Psoas muscle (tissue), 8 donors: Measurements from ENCODE around the gene TNC. TPM values are rescaled to one million over a fixed set of nuclear protein-coding genes. Genes with fewer than 3 reads are reported as not detected.

ENCODE experiments used
- ATAC-seq, 4 donors: fragments of 200-7000 bp; cut with Tn5 transposase; one replicate each; pipeline ENCODE4 v1.9.1; 2020; ENCODE audit warnings: moderate library complexity in 3 of 4, mild to moderate bottlenecking in 2 of 4
- DNase-seq, 2 donors: peaks; one replicate each; pipeline ENCODE4 v3.0.0-alpha.2; 2020
- H3K27ac ChIP-seq: fragments of 200-600 bp; one replicate; pipeline ENCODE4 v1.8.0; 2022
- H3K27me3 ChIP-seq, 3 donors: fragments of 200-600 bp in 1 of 3; one replicate each; pipeline versions ENCODE4 v1.6.1 to v1.8.0; 2013 to 2022; ENCODE audit warnings: low read length in 2 of 3, mild to moderate bottlenecking in 2 of 3, moderate library complexity in 1 of 3; ENCODE audit not compliant: insufficient read depth in 3 of 3
- H3K36me3 ChIP-seq, 2 donors: fragments of 200-600 bp in 1 of 2; one replicate each; pipeline versions ENCODE4 v1.6.1 to v1.8.0; 2013 to 2022; ENCODE audit warnings: low read depth in 1 of 2, mild to moderate bottlenecking in 1 of 2, moderate library complexity in 1 of 2; ENCODE audit not compliant: insufficient read depth in 1 of 2
- H3K4me1 ChIP-seq: fragments of 200-600 bp; one replicate; pipeline ENCODE4 v1.8.0; 2022
- H3K4me3 ChIP-seq: fragments of 200-600 bp; one replicate; pipeline ENCODE4 v1.8.0; 2022; ENCODE audit warnings: mild to moderate bottlenecking
- H3K9me3 ChIP-seq: fragments of 200-600 bp; one replicate; pipeline ENCODE4 v1.8.0; 2022
- WGBS, 3 donors: extraction: QIAGEN DNeasy Blood & Tissue Kit; methylation state at CpG; one replicate each; pipeline versions ENCODE4 v1.1.6 to v1.1.7; 2013; 5-methylcytosine and 5-hydroxymethylcytosine counted together
- intact Hi-C, 2 donors: fragments of 100-400 bp; cut with DNase I; formaldehyde crosslinking; loops; one replicate each; pipeline versions ENCODE4 v1.11.0 to v1.14.2; 2022
- polyA plus RNA-seq, 3 donors: library from polyadenylated mRNA; stranded (reverse); fragments of 200-250 nt; gene quantifications; one replicate each; pipeline ENCODE4 v1.2.3, GENCODE V29; 2013
- total RNA-seq, 4 donors: library from RNA; stranded (reverse); fragmentation: NEBNext Ultra II Directional in 2 of 4; extraction: Animal tissue kit (Norgen Biotek cat#: 25700) in 2 of 4; gene quantifications; one replicate each; pipeline versions ENCODE4 v1.2.1 to v1.2.4, GENCODE V29; 2021 to 2023
- TF ChIP-seq, protein P1 (sequence below): fragments of 200-600 bp; IDR thresholded peaks from one replicate; pipeline ENCODE4 v1.8.0; 2022; ENCODE audit warnings: antibody characterized with exemption
- donor health status: healthy with polysubstance abuse.
- donor health status: DM: no; HTN: no; CAD: no; lungs with moderate emphysema.
- donor health status: Bipolar disorder and iron deficiency.
- donor health status: healthy.
- donor health status: DM: yes; HTN: yes; CAD: no.
- donor health status: DM: no; HTN: no; CAD: no.
- donor health status: DM: no; HTN: no; CAD: no.
- donor health status: DM: yes; HTN: yes; CAD: no.

TNC gene
- total and polyA plus RNA-seq, 7 donors: 1.0 to 94.7 (median 2.8) TPM

DNA sequence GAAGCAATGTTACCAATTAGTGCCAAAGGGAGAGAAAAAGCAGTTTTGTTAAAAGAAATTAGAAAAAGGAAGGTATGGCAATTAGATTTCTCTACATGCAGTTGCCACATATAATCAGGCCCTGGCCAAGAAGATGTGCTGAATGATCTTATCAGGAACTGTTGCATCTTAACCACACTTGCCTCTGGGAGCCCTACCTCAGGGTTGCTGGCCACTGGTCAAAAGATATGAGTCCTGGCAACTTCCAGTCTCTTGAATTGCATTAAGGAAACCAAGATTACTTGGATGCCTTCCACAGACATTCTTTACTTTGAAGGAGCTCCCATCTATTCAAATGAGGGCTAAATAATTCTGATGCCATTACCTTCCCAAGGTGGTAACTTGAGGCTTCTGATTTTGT is 60.4 kb downstream of the TNC start:
- no peak for ATAC-seq
- TF ChIP-seq, protein P1, sequence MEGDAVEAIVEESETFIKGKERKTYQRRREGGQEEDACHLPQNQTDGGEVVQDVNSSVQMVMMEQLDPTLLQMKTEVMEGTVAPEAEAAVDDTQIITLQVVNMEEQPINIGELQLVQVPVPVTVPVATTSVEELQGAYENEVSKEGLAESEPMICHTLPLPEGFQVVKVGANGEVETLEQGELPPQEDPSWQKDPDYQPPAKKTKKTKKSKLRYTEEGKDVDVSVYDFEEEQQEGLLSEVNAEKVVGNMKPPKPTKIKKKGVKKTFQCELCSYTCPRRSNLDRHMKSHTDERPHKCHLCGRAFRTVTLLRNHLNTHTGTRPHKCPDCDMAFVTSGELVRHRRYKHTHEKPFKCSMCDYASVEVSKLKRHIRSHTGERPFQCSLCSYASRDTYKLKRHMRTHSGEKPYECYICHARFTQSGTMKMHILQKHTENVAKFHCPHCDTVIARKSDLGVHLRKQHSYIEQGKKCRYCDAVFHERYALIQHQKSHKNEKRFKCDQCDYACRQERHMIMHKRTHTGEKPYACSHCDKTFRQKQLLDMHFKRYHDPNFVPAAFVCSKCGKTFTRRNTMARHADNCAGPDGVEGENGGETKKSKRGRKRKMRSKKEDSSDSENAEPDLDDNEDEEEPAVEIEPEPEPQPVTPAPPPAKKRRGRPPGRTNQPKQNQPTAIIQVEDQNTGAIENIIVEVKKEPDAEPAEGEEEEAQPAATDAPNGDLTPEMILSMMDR: no peak

DNA sequence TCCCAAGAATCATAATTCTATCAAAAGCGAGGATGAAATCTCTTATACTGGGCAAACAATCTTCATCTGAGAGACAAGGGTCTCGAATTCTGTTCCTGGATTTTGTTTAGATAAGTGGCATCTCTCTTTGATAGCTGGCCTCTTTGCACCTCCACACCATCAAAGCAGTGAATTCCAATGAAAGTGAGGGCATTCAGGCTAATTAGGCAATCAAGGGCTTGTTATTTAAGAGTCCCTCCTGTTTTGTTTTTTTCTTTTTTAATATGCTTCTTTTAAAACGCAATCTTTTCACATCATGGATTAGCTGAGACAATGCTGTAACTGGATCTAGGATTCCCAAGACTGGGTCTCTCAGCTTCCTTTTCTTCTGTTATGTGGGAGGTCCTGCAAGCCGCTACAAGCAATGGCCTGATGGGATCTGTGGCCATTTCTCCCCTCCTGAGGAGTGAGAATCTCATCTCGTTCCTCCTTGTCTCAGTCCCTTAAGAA is 67.9 kb downstream of the TNC start:
- WGBS, 3 donors: 75 to 83% (median 80%) methylated on average over 5 of the region's 5 CpGs
- no peak for ATAC-seq
- no peak overlapping the region for H3K27ac ChIP-seq
- intact Hi-C loops: no loop called here
- no peak overlapping the region for H3K4me3 ChIP-seq
- H3K27me3 ChIP-seq: peaks cover 0 to 4% (median 0%) of the 10 kb centered on the region in 3 donors
- no peaks in the 10 kb centered on the region for H3K9me3 ChIP-seq
- H3K36me3 ChIP-seq: no peaks in the 10 kb centered on the region
- no peaks in the 10 kb centered on the region for H3K4me1 ChIP-seq
- DNase-seq: no peak
- TF ChIP-seq, protein P1: no peak

More for the DNA sequence above, 60.4 kb downstream of the TNC start:
- no peak overlapping the region for H3K4me3 ChIP-seq
- no peaks in the 10 kb centered on the region for H3K4me1 ChIP-seq
- no peak for DNase-seq
- no peaks in the 10 kb centered on the region for H3K36me3 ChIP-seq
- H3K9me3 ChIP-seq: no peaks in the 10 kb centered on the region
- peaks cover 0 to 4% (median 0%) of the 10 kb centered on the region in 3 donors for H3K27me3 ChIP-seq
- H3K27ac ChIP-seq: no peak overlapping the region
- intact Hi-C loops: no loop called here

DNA sequence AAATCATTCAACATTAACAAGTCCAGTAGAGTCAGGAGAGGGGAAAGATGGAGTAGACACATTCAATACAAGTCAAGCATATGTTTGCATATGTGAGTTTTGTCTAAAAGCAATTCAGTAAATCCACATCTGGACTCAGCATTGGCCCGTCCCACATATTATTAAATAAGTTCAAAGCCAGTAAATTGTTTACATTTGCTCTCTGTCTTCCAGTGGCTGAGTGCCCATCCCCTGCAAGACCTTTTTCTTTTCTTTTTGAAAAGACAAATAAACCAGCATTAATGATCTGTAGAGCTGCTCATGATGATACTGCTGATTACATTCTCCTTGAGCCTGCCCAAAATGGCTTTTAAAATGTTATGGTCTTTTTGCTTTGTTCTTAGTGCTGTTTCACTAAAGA is 71.1 kb downstream of the TNC start:
- Histone ChIP-seq H3K4me3 (no peak overlapping the region), H3K27ac (no peak overlapping the region), H3K9me3 (no peaks in the 10 kb centered on the region), H3K36me3 (no peaks in the 10 kb centered on the region), H3K4me1 (no peaks in the 10 kb centered on the region), H3K27me3 (no peaks in the 10 kb centered on the region)
- intact Hi-C loops: no loop called here
- TF ChIP-seq, protein P1: no peak
- ATAC-seq (no peak), DNase-seq (no peak)
- 82 to 88% (median 85%) methylated on average over 1 of the region's 1 CpG for WGBS, 3 donors

DNA sequence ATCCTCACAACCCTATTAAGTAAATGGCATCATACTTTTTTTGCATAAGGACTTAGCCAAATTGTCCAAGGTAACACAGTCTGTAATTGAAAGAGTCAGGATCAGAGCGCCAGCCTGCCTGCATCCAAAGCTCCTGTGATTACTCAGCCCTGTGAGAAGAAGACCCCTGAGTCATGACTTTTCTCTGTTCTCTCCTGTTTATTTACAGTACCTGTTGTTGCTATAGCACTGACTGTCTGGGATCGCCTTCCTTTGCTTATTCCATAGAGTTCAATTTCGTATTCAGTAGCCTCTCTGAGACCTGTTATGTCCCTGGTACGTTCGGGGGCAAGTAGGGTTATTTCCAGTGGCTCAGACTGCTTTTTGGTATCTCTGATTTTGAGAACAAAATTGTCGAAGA is 71.8 kb downstream of the TNC start:
- intact Hi-C loops: no loop called here
- DNase-seq (no peak), ATAC-seq (no peak)
- Histone ChIP-seq H3K4me1 (no peaks in the 10 kb centered on the region), H3K36me3 (no peaks in the 10 kb centered on the region), H3K4me3 (no peak overlapping the region), H3K9me3 (no peaks in the 10 kb centered on the region), H3K27ac (no peak overlapping the region), H3K27me3 (no peaks in the 10 kb centered on the region)
- 92 to 94% (median 92%) methylated on average over 6 of the region's 6 CpGs for WGBS, 3 donors
- TF ChIP-seq, protein P1: no peak

DNA sequence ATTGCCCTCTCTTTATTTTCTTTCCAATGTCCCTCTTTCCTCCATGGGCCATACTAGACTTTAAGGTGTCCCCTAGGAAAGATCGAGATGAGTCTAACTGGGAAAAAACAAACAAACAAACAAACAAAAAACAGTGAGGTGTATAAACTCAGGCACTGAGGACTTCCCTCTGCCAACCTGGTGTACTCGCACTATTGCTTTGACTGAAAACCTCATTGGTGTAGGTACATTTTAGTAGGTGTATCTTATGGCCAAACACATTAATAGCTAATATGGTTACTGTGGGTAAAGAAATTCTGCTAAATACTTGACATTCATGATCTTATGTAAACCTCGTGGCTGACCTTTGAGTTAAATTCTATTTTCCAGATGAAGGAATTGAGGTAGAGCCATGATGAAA is 74.3 kb downstream of the TNC start:
- Histone ChIP-seq H3K4me3 (no peak overlapping the region), H3K27ac (no peak overlapping the region), H3K27me3 (no peaks in the 10 kb centered on the region), H3K36me3 (no peaks in the 10 kb centered on the region), H3K4me1 (no peaks in the 10 kb centered on the region), H3K9me3 (no peaks in the 10 kb centered on the region)
- DNase-seq (no peak), ATAC-seq (no peak)
- WGBS, 3 donors: 83 to 93% (median 86%) methylated on average over 3 of the region's 3 CpGs
- intact Hi-C loops: no loop called here
- TF ChIP-seq, protein P1: no peak
